ENCODE results near the gene P2RX1.

The P2RX1 gene

GRCh38 chr17:3955673-3955988 is 39.4 kb upstream of the P2RX1 start:
- TF ChIP-seq FOXP2 (optimal IDR thresholded peaks at IDR 0.05; ENCODE audit: borderline replicate concordance, extremely low read depth, extremely low read length, insufficient read depth) (no peak), POLR2AphosphoS5 (IDR thresholded peaks at IDR 0.05; ENCODE audit: low read depth, low read length) (no peak), SIN3A (IDR thresholded peaks at IDR 0.05; ENCODE audit: borderline replicate concordance, insufficient read depth, low read length) (no peak), REST (IDR thresholded peaks at IDR 0.05; ENCODE audit: insufficient read depth in 1 of 2, low read depth in 2 of 2, low read length in 2 of 2) (no peak), TAF1 (IDR thresholded peaks at IDR 0.05; ENCODE audit: borderline replicate concordance, insufficient read depth, low read length) (no peak)

- TF ChIP-seq SIN3A (IDR thresholded peaks at IDR 0.05; ENCODE audit: borderline replicate concordance, insufficient read depth, low read length) (no peak), POLR2AphosphoS5 (IDR thresholded peaks at IDR 0.05; ENCODE audit: low read depth, low read length) (no peak), FOXP2 (optimal IDR thresholded peaks at IDR 0.05; ENCODE audit: borderline replicate concordance, extremely low read depth, extremely low read length, insufficient read depth) (no peak), REST (IDR thresholded peaks at IDR 0.05; ENCODE audit: insufficient read depth in 1 of 2, low read depth in 2 of 2, low read length in 2 of 2) (no peak), TAF1 (IDR thresholded peaks at IDR 0.05; ENCODE audit: borderline replicate concordance, insufficient read depth, low read length) (no peak)
These were observed 38.9 kb upstream of the P2RX1 start for GRCh38 chr17:3954976-3955672.

DNA sequence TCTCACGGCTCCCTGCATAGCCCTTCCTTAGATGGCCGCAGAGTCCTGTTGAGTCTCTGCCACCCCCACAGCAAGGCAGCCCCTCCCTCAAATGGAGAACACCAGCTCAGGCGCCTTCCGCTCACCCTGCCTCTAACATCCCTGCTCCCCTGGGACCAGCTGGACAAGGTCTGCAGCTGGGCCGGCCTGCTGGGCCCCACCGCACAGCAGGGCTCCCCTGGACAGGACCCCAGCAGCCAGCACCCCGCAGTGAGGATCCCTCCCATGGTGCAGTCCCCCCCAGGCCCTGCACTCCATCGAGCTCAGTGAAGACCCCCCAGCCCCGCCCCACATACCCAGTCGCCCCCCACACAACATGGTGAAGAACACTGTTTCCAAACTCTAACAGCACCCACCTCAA is 37.8 kb upstream of the P2RX1 start:
- TF ChIP-seq REST (IDR thresholded peaks at IDR 0.05; ENCODE audit: insufficient read depth in 1 of 2, low read depth in 2 of 2, low read length in 2 of 2) (no peak), FOXP2 (optimal IDR thresholded peaks at IDR 0.05; ENCODE audit: borderline replicate concordance, extremely low read depth, extremely low read length, insufficient read depth) (no peak), TAF1 (IDR thresholded peaks at IDR 0.05; ENCODE audit: borderline replicate concordance, insufficient read depth, low read length) (no peak), SIN3A (IDR thresholded peaks at IDR 0.05; ENCODE audit: borderline replicate concordance, insufficient read depth, low read length) (no peak), POLR2AphosphoS5 (IDR thresholded peaks at IDR 0.05; ENCODE audit: low read depth, low read length) (no peak)

DNA sequence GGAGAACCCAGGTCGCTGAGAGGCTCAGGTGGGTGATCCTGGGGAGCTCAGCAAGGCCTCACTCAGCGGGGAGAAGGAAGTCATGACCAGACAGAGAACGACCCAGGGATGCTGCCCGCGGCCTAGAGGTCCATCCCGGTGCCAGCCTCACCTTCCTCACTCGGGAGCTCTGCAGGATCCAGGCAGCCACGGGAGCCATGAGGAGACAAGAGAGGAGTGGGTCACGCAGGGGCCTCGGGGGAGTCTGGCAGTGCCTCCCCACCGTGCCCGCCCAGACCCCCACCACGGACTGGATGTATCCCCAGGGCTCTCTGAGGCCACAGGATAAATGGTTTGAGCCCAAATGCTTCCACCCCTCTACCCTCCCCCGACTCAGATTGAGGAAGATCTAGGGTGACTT is 37.3 kb upstream of the P2RX1 start:
- TF ChIP-seq REST (IDR thresholded peaks at IDR 0.05; ENCODE audit: insufficient read depth in 1 of 2, low read depth in 2 of 2, low read length in 2 of 2) = no peak

DNA sequence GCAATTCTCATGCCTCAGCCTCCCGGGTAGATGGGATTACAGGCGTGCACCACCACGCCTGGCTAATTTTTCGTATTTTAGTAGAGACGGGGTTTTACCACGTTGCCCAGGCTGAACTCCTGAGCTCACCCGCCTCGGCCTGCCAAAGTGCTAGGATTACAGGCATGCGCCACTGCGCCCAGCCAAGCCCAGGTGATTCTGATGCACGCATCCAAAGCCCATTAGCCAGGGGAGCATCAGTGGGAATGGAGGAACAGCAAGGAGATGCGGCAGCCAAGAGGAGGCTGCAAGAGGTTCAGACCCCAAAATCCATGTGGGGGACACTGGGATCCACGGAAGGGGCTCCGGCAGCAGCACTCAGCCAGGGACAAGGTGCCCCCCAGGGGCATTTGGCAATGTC is 35.9 kb upstream of the P2RX1 start:
- TF ChIP-seq REST (IDR thresholded peaks at IDR 0.05; ENCODE audit: insufficient read depth in 1 of 2, low read depth in 2 of 2, low read length in 2 of 2) (no peak), POLR2AphosphoS5 (IDR thresholded peaks at IDR 0.05; ENCODE audit: low read depth, low read length) (no peak), FOXP2 (optimal IDR thresholded peaks at IDR 0.05; ENCODE audit: borderline replicate concordance, extremely low read depth, extremely low read length, insufficient read depth) (no peak), SIN3A (IDR thresholded peaks at IDR 0.05; ENCODE audit: borderline replicate concordance, insufficient read depth, low read length) (no peak), TAF1 (IDR thresholded peaks at IDR 0.05; ENCODE audit: borderline replicate concordance, insufficient read depth, low read length) (no peak)
